Measurements from ENCODE around the gene TBC1D22A. TPM values are rescaled to one million over a fixed set of nuclear protein-coding genes. Genes with fewer than 3 reads are reported as not detected.

TBC1D22A gene
- total RNA-seq, 1 donor from 2014 or later: 14.3 TPM

- Mint-ChIP-seq H3K27ac (ENCODE audit: unreplicated experiment) (no peak overlapping the region), H3K4me1 (peaks cover 10% of the 10 kb centered on the region), H3K4me3 (no peak overlapping the region), H3K36me3 (ENCODE audit: low read depth) (peaks cover 37% of the 10 kb centered on the region), H3K27me3 (ENCODE audit: low read depth) (no peaks in the 10 kb centered on the region), H3K9me3 (peaks cover 15% of the 10 kb centered on the region)
- peak; percentile 60 for TF ChIP-seq CTCF (conservative IDR thresholded peaks at IDR 0.05)
- DNase-seq (ENCODE audit: low read depth, low spot score): no peak
These were observed 70.8 kb downstream of the TBC1D22A start for GRCh38 chr22:46833228-46833627.

- no peak for DNase-seq (ENCODE audit: low read depth, low spot score)
- Mint-ChIP-seq H3K27me3 (ENCODE audit: low read depth) (no peaks in the 10 kb centered on the region), H3K36me3 (ENCODE audit: low read depth) (peaks cover 31% of the 10 kb centered on the region), H3K9me3 (peaks cover 18% of the 10 kb centered on the region), H3K4me1 (peaks cover 7% of the 10 kb centered on the region), H3K4me3 (no peak overlapping the region), H3K27ac (ENCODE audit: unreplicated experiment) (no peak overlapping the region)
- TF ChIP-seq CTCF (conservative IDR thresholded peaks at IDR 0.05): no peak
These were observed 71.7 kb downstream of the TBC1D22A start for GRCh38 chr22:46834021-46834737.

- Mint-ChIP-seq H3K27me3 (ENCODE audit: low read depth) (no peaks in the 10 kb centered on the region), H3K4me3 (no peak overlapping the region), H3K36me3 (ENCODE audit: low read depth) (peaks cover 35% of the 10 kb centered on the region), H3K4me1 (no peaks in the 10 kb centered on the region), H3K27ac (ENCODE audit: unreplicated experiment) (no peak overlapping the region), H3K9me3 (peaks cover 24% of the 10 kb centered on the region)
- no peak for TF ChIP-seq CTCF (conservative IDR thresholded peaks at IDR 0.05)
- no peak for DNase-seq (ENCODE audit: low read depth, low spot score)
These were observed 72.8 kb downstream of the TBC1D22A start for GRCh38 chr22:46835288-46835687.

- Mint-ChIP-seq H3K4me3 (no peak overlapping the region), H3K9me3 (peaks cover 24% of the 10 kb centered on the region), H3K27ac (ENCODE audit: unreplicated experiment) (no peak overlapping the region), H3K36me3 (ENCODE audit: low read depth) (peaks cover 35% of the 10 kb centered on the region), H3K4me1 (no peaks in the 10 kb centered on the region), H3K27me3 (ENCODE audit: low read depth) (no peaks in the 10 kb centered on the region)
- TF ChIP-seq CTCF (conservative IDR thresholded peaks at IDR 0.05): no peak
- no peak for DNase-seq (ENCODE audit: low read depth, low spot score)
These were observed 73.2 kb downstream of the TBC1D22A start for GRCh38 chr22:46835693-46836092.

- no peak for DNase-seq (ENCODE audit: low read depth, low spot score)
- H3K4me1 Mint-ChIP-seq: no peaks in the 10 kb centered on the region
- H3K27ac Mint-ChIP-seq (ENCODE audit: unreplicated experiment): no peak overlapping the region
- H3K4me3 Mint-ChIP-seq: no peak overlapping the region
- H3K27me3 Mint-ChIP-seq (ENCODE audit: low read depth): no peaks in the 10 kb centered on the region
- H3K9me3 Mint-ChIP-seq: peaks cover 13% of the 10 kb centered on the region
- peaks cover 17% of the 10 kb centered on the region for H3K36me3 Mint-ChIP-seq (ENCODE audit: low read depth)
- no peak for TF ChIP-seq CTCF (conservative IDR thresholded peaks at IDR 0.05)
These were observed 79.1 kb downstream of the TBC1D22A start for GRCh38 chr22:46841522-46841921.

All from neural crest cell (in vitro differentiated cells).